Heart left ventricle (tissue), 13 donors: Measurements from ENCODE around the gene XDH.

Experiments
- CTCF ChIP-seq, 12 donors: fragments of 200-600 bp; sonication (generic) in 4 of 12; IDR thresholded peaks; one replicate each; pipeline versions ENCODE4 v1.5.0 to v1.8.0; 2018 to 2022; ENCODE audit warnings: antibody characterized with exemption in 12 of 12, mild to moderate bottlenecking in 5 of 12
- POLR2A ChIP-seq, 2 donors: fragments of 450-650 bp; IDR thresholded peaks; one replicate each; pipeline ENCODE4 v1.6.1; 2017; ENCODE audit warnings: antibody characterized with exemption in 2 of 2, mild to moderate bottlenecking in 2 of 2, moderate library complexity in 2 of 2
- donor health status: ischemic (EF 13 %, LVEDD 7.1; RV severe dilation, severe dysfunction).
- donor health status: DM: no; HTN: yes; CAD: no.
- donor health status: DM: no; HTN: no; CAD: no.
- donor health status: ischemic (EF 25% LVEDD 6.9; RV normal size, moderate dysfunction).
- donor health status: ischemic (EF 25% LVEDD 5.7; RV mildly dilated, moderate dysfunction).
- donor health status: ischemic (EF 35%, LVEDD 5.7; RV mildly dilated, moderate dysfunction).
- donor health status: nonischemic (EF 11% LVEDD 7.7; RV severe dilation, severe dysfunction).
- donor health status: DM: yes; HTN: yes; CAD: no.
- donor health status: PGD.
- donor health status: ischemic (EF 29% LVEDD 5.4; RV normal size, mild dysfunction).
- donor health status: nonischemic (EF 23%, LVEDD 6.1; RV moderate dilation, normal function).

- TF ChIP-seq CTCF (IDR thresholded peaks at IDR 0.05) (no peak), POLR2A (IDR thresholded peaks at IDR 0.05) (no peak)
Observed at GRCh38 chr2:31397094-31397493, 17.4 kb downstream of the XDH start.
